Activated T-cell treated with anti-CD3 and anti-CD28 coated beads, Interleukin-2, amount 50 U/mL, for 24 hours (primary cell): ENCODE data around the gene ADIPOQ.
"Not testable (repeated sequence)": the region's sequence is repeated elsewhere in the genome, so short reads cannot be mapped to it uniquely, and the experiment has no call there.

Experiments used
- DNase-seq: peaks from one replicate; pipeline ENCODE4 v3.0.0-alpha.2; 2020
- H3K27ac Mint-ChIP-seq: 2 replicates; pipeline ENCODE4 v1.8.0; 2020; ENCODE audit warnings: mild to moderate bottlenecking, mixed read lengths
- H3K27me3 Mint-ChIP-seq: 2 replicates; pipeline ENCODE4 v1.8.0; 2020; ENCODE audit warnings: mixed read lengths
- H3K36me3 Mint-ChIP-seq: 2 replicates; pipeline ENCODE4 v1.8.0; 2020; ENCODE audit warnings: low read depth, mixed read lengths
- H3K4me1 Mint-ChIP-seq: 2 replicates; pipeline ENCODE4 v1.8.0; 2020; ENCODE audit warnings: low read depth, mixed read lengths
- H3K4me3 Mint-ChIP-seq: 2 replicates; pipeline ENCODE4 v1.8.0; 2020; ENCODE audit warnings: mild to moderate bottlenecking, moderate library complexity, mixed read lengths
- H3K9me3 Mint-ChIP-seq: 2 replicates; pipeline ENCODE4 v1.8.0; 2020; ENCODE audit warnings: mixed read lengths

Gene ADIPOQ

DNA sequence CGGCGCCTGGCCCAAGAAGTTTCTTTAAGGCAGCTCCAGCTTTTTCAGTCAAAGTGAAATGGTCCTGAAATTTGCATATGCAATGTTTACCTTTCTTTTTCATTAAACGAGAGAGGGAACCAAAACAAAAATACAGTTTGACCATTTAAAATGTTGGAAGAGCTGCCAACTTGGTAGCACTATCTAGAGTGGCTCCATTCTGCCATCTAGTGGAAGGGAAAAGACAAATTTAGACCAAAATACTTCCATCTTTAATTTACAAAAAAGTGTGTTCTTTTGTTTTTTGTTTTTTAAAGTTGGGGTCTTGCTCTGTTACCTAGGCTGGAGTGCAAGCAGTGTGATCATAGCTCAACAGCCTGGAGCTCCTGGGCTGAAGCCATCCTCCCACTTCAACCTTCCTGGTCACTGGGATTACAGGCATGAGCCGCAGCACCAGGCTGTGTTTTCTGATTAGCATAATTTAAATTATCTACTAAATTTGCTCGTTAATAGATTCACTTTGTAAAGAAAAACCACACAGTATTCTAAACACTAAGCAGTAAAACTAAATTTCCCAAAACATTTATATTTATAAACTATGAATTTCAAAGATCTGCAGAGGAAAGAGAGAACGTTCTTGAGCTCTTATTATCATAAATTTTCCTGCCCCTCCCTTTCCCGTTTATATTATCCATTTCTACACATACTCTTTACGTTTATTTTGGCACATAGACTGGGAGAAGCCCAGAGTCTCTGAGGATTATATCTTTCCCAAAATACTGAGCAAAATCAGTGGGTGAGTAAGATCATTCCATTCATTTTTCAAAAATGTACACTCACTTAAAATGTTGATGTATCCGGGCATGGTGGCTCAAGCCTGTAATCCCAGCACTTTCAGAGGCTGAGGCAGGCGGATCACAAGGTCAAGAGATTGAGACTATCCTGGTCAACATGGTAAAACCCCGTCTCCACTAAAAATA is 20.8 kb upstream of the ADIPOQ start:
- H3K9me3 Mint-ChIP-seq, result no peaks in the 10 kb centered on the region
- H3K27ac Mint-ChIP-seq, result no peak overlapping the region

DNA sequence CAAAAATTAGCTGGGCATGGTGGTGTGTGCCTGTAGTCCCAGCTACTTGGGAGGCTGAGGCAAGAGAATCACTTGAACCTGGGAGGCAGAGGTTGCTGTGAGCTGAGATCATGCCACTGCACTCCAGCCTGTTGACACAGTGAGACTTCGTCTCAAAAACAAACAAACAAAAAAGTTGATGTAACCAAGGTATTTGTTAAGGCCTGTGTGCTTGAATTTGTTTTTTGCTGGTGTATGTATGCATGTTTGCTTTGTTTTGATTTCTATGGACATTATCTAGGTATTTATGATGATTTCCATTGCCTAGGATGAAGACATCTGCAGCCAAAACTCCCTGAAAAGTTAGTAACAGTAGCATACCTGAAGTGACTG is 20.1 kb upstream of the ADIPOQ start:
- not testable (repeated sequence) for H3K4me3 Mint-ChIP-seq, H3K9me3 Mint-ChIP-seq, DNase-seq, H3K27ac Mint-ChIP-seq
- peaks cover 15% of the 10 kb centered on the region for H3K36me3 Mint-ChIP-seq
- peaks cover 20% of the 10 kb centered on the region for H3K27me3 Mint-ChIP-seq
- H3K4me1 Mint-ChIP-seq, result peaks cover 30% of the 10 kb centered on the region

More for the DNA sequence above, 20.8 kb upstream of the ADIPOQ start:
- H3K36me3 Mint-ChIP-seq, result peaks cover 14% of the 10 kb centered on the region
- peaks cover 20% of the 10 kb centered on the region for H3K27me3 Mint-ChIP-seq
- no peak overlapping the region for H3K4me3 Mint-ChIP-seq
- peaks cover 30% of the 10 kb centered on the region for H3K4me1 Mint-ChIP-seq
- no peak for DNase-seq

DNA sequence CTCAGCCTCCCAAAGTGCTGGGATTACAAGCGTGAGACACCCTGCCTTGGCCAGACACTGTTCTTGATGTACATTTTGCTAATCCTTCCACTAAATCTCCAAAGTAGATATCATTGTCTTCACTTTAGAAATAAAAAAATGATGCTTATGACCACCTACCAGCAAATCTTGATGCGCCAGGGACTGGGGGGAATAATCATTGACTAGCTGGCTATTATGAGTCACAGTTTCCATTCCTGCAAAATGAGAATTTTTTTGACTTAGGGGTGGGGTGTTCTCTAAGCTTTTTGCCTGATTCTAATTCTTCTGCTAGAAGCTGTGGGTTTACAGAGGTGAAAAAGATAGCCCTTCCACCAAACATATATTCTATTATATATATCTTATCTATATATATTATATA is 19.1 kb upstream of the ADIPOQ start:
- no peak overlapping the region for H3K4me3 Mint-ChIP-seq
- peaks cover 25% of the 10 kb centered on the region for H3K27me3 Mint-ChIP-seq
- H3K4me1 Mint-ChIP-seq, result peaks cover 34% of the 10 kb centered on the region
- DNase-seq, result no peak
- H3K9me3 Mint-ChIP-seq, result no peaks in the 10 kb centered on the region
- H3K27ac Mint-ChIP-seq, result peak overlapping the region; percentile 29
- peaks cover 15% of the 10 kb centered on the region for H3K36me3 Mint-ChIP-seq

DNA sequence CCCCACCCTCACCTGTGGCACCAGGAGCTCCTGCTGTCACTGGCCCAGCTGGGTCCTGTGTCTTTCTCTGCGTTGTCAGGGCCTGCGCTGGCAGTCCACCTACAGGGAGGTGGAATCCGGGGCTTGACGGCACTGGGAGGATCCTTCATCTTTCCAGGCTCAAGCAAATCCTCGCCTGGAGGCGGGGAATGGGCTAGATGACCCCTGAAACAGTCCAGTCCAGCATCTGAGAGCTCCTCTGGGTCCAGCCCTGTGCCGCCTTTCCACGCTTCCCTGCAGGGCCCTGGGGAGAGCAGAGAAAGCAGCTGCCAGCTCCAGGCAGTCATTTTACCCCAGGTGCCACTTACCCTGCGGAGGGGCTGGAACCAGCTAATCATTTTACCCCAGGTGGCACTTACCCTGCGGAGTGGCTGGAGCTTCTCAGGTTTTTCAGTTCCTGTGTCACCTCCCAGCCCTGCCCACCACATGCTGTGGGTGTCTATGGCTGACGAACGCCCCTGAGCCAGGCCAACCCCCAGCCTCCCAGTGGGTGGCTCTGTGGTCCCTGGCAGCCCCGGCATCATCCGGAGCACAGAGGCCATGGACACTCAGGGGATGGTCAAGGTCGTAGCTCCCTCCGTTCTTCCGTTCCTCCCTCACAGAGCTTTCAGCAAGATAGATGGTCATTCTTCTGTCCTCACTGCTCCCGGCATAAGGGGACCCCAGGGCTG is 17.9 kb upstream of the ADIPOQ start:
- peaks cover 35% of the 10 kb centered on the region for H3K4me1 Mint-ChIP-seq
- H3K27me3 Mint-ChIP-seq, result peaks cover 36% of the 10 kb centered on the region
- no peak for DNase-seq
- H3K36me3 Mint-ChIP-seq, result peaks cover 15% of the 10 kb centered on the region
- peak overlapping the region; percentile 93 for H3K4me3 Mint-ChIP-seq
- no peaks in the 10 kb centered on the region for H3K9me3 Mint-ChIP-seq
- no peak overlapping the region for H3K27ac Mint-ChIP-seq

DNA sequence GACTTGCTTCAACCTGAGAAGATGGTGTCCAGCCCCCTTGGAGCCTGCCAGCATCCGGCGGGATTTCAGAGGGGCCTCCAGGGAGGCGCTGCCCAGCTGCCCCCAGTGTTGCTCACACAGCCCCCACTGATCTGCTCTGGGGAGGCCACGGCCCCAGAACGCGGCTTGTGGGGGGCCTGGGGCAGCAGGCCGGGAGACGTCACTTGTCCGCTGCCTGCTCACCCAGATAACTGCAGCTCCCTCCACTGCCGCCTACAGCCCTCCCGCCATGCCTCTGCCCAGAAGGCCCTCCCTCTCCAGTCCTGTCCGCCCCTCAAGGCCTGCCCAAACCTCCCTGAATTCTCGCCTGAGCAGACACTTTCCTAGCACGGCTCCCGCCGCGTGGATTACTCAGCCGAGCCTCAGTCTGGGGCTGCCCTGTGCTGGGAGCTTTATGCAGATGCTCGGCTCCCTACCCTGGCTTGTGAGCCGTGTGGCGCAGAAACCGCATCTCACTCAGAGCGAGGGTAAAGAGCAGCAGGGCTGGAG is 17.2 kb upstream of the ADIPOQ start:
- H3K4me1 Mint-ChIP-seq, result peaks cover 35% of the 10 kb centered on the region
- H3K27ac Mint-ChIP-seq, result peak overlapping the region; percentile 91
- DNase-seq, result no peak
- H3K36me3 Mint-ChIP-seq, result peaks cover 15% of the 10 kb centered on the region
- H3K27me3 Mint-ChIP-seq, result peaks cover 44% of the 10 kb centered on the region
- no peaks in the 10 kb centered on the region for H3K9me3 Mint-ChIP-seq
- peak overlapping the region; percentile 93 for H3K4me3 Mint-ChIP-seq

DNA sequence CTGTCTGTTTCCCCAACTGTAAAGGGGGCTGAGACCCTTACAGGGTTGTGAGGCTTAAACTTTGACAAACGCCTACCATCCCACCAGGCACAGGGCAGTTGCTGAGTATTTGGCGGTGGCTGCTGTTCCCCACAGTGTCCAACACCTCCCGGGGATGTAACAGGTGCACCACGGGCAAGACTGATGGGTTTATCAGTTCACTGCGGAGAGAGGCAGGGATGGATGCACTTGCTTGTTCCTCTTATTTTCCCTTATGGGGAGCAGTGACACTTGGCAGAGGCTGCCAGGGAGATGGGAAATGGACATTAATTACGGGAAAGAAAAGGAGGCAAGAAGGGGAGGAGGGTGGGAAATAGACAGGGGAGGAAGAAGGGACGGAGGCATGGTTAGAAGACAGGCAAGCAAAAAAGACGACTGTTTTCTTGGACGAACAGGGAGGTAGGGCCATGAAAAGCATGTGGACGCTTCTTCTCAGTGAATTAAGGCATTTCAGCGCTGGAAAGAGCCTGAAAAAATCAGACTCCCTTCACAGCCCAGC is 16.6 kb upstream of the ADIPOQ start:
- peak overlapping the region; percentile 93 for H3K4me3 Mint-ChIP-seq
- H3K27me3 Mint-ChIP-seq, result peaks cover 50% of the 10 kb centered on the region
- H3K9me3 Mint-ChIP-seq, result no peaks in the 10 kb centered on the region
- peak; percentile 68 for DNase-seq
- peaks cover 35% of the 10 kb centered on the region for H3K4me1 Mint-ChIP-seq
- H3K27ac Mint-ChIP-seq, result peak overlapping the region; percentile 91
- peaks cover 15% of the 10 kb centered on the region for H3K36me3 Mint-ChIP-seq

DNA sequence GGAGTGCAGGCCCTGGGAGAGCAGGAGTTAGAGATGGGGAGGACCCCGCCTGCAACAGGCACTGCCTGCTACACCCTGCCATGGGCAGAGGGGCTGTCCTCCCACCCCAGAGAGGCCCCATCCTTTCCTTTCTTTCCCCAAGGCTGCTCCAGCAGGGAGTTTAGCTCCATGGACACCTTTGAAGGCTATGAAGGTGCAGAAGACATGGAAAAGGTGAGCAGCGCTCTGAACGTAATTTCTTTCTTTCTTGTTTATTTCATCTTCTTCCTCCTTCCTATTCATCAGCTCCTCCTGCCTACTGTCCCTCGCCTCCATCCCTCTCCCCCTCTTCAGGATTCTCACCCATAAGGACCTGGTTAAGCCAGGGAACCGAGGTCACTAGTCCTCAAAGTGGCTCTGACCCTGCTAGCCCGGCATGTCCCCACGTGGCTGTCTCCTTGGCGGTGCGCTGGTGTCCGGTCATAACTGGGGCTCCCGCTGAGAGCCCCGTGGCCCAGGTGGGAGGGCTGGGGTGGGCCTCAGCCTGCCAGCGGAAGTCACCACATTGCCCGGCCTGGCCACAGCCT is 16.0 kb upstream of the ADIPOQ start:
- H3K27ac Mint-ChIP-seq, result peak overlapping the region; percentile 91
- peak; percentile 68 for DNase-seq
- H3K4me3 Mint-ChIP-seq, result peak overlapping the region; percentile 93
- H3K36me3 Mint-ChIP-seq, result peaks cover 15% of the 10 kb centered on the region
- H3K4me1 Mint-ChIP-seq, result peaks cover 35% of the 10 kb centered on the region
- no peaks in the 10 kb centered on the region for H3K9me3 Mint-ChIP-seq
- peaks cover 55% of the 10 kb centered on the region for H3K27me3 Mint-ChIP-seq

DNA sequence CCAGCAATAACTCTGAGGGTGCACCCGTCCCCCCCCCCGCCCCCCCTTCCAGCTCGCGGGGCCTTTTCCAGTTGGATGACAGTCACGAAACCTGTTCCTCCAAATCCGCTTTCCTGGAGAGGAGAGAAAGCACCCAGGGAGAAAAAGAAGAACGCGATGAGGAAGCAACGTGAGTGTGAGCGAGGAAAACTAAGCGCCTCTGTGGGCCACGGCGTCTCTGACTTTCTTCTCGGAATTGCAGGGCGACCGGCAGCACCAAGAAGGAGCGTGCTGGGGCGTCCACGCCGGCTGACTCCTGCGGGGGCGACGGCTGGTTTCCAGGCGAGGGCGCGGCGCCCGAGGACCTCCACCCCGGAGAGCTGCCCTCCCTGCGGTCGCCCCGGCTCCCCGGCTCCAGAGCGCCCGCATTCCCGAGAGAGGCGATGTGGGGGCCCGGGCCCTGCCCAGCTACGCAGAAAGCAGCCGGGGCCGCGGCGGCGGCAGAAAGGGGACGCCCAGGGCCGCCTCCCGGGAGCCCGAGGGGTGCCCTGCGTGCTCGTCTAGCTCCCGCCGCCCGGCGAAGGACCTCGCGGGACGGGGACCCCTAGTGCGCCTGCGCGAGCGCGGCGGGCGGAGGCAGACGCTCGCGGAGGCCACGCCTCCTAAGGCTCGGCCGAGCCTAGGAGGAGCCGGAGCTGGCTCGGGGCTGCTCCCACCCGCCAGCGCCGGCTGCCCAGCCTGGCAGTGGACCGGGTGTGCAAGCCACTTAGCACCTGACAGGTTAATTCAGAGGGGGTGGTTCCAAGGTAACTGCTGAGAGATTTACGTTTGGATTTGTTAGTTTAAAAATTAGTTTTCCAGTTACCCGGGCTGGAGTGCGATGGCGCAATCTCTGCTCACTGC is 15.3 kb upstream of the ADIPOQ start:
- no peaks in the 10 kb centered on the region for H3K9me3 Mint-ChIP-seq
- peaks cover 15% of the 10 kb centered on the region for H3K36me3 Mint-ChIP-seq
- H3K4me1 Mint-ChIP-seq, result peaks cover 35% of the 10 kb centered on the region
- peak overlapping the region; percentile 93 for H3K4me3 Mint-ChIP-seq
- peak overlapping the region; percentile 83 for H3K27ac Mint-ChIP-seq
- peak; percentile 90 for DNase-seq
- H3K27me3 Mint-ChIP-seq, result peaks cover 63% of the 10 kb centered on the region

DNA sequence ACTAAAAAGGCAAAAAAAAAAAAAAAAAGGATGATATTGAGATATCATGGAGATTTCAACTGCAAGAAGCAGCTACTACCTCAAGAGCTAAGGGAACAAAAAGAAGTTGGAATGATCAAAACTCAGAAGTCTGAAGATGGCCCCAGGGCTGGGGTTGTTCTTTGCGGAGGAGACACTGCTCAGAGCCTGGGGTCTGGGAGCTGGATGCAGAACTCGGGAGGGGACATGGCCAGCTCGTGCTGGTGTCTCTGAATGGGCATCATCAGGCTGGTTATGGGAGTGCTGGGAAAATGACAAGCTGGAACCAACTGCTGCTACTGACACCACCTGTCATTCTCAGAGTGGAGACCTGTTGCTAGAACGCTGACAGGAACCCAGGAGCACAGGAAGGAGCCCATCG is 14.2 kb upstream of the ADIPOQ start:
- Mint-ChIP-seq H3K27me3 (peaks cover 68% of the 10 kb centered on the region), H3K4me1 (peaks cover 34% of the 10 kb centered on the region), H3K4me3 (no peak overlapping the region), H3K36me3 (peaks cover 15% of the 10 kb centered on the region), H3K9me3 (no peaks in the 10 kb centered on the region), H3K27ac (no peak overlapping the region)
- DNase-seq, result no peak

DNA sequence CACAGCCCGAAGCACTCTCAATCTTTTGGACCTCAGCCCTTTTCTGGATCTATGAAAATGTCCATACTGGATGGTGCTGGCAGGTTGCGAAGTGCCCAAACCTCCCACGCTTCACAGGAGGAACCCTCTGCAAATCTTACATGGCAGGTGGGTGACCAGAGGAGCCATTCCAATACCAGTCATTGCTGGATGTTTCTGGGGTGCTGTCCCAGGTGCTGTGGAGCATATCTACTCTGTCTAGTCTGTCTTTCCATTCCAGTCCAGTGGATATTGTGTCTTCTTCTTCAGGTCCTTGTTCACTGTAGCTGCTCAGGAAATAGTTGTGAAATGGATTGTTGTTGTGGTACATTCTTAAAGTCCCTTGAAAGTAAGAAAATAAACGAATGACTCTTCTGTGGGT is 10.7 kb upstream of the ADIPOQ start:
- Mint-ChIP-seq H3K4me1 (peaks cover 5% of the 10 kb centered on the region), H3K27me3 (peaks cover 48% of the 10 kb centered on the region), H3K36me3 (no peaks in the 10 kb centered on the region), H3K9me3 (no peaks in the 10 kb centered on the region), H3K27ac (no peak overlapping the region), H3K4me3 (no peak overlapping the region)
- no peak for DNase-seq

DNA sequence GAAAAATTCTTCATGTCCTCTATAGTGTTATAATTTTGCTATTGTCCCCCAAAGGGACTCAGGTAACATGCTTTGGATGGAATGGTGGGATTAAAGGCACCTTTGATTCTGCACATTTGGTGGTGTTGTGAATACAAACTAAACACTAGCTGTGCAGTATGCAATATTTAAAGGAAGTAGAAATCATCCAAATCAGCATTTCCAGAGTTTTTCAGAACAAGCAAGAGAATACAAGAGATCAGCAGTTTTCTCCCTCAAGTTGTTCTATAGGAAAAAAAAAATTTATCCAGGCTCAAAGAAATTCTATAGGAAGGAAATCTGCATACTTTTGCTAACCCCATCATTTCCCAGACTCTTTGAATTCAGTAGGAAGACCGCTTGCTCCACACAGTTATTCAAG is 10.2 kb upstream of the ADIPOQ start:
- H3K27ac Mint-ChIP-seq, result no peak overlapping the region
- no peaks in the 10 kb centered on the region for H3K9me3 Mint-ChIP-seq
- H3K27me3 Mint-ChIP-seq, result peaks cover 48% of the 10 kb centered on the region
- H3K4me1 Mint-ChIP-seq, result peaks cover 5% of the 10 kb centered on the region
- H3K4me3 Mint-ChIP-seq, result no peak overlapping the region
- DNase-seq, result no peak
- H3K36me3 Mint-ChIP-seq, result no peaks in the 10 kb centered on the region

DNA sequence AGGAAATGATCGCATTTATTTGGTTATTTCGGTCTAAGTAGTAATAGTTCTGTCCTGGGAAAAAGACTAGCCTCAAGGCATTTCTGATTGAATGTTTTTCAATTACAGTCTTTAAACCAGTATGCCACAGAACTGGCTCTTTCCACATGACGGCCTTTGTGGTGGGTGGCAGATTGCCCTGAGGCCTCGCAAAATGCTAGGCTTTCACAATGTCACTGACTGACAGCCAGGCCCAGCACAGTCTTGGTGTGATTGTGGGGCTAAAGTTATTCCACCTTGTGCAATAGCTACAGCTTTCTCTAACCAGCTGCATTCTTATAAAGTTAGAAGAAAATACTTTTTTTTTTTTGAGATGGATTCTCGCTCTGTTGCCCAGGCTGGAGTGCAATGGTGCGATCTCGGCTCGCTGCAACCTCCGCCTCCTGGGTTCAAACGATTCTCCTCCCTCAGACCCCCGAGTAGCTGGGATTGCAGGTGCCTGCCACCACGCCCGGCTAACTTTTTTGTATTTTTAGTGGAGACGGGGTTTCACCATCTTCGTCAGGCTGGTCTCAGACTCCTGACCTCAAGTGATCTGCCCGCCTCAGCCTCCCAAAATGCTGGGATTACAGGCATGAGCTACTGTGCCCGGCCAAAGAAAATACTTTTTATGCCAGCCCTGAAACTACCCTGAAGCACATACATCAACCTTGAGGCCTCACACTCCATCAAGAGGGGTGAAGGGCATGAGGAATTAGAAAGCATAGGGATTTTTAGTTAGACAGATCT is 2.5 kb upstream of the ADIPOQ start:
- Mint-ChIP-seq H3K4me3 (no peak overlapping the region), H3K9me3 (no peaks in the 10 kb centered on the region), H3K27me3 (peaks cover 4% of the 10 kb centered on the region), H3K27ac (no peak overlapping the region), H3K36me3 (no peaks in the 10 kb centered on the region), H3K4me1 (no peaks in the 10 kb centered on the region)
- no peak for DNase-seq

DNA sequence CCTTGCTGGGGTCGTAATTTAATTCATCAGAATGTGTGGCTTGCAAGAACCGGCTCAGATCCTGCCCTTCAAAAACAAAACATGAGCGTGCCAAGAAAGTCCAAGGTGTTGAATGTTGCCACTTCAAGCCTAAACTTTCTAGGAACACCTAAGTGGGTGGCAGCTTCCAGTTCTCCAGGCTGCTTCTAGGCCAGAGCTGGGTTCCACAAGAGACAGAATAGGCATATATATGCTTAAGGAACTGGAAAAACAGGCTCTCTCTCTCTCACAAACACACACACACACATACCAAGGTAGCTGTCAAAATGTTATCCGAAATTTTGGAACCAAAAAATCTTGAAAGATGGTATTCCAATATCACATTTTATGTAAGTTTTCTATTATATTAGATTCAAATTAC is 890 bp upstream of the ADIPOQ start:
- Mint-ChIP-seq H3K36me3 (no peaks in the 10 kb centered on the region), H3K4me3 (no peak overlapping the region), H3K9me3 (no peaks in the 10 kb centered on the region), H3K27ac (no peak overlapping the region), H3K4me1 (no peaks in the 10 kb centered on the region), H3K27me3 (peaks cover 4% of the 10 kb centered on the region)
- DNase-seq, result no peak
